ENCODE data around the gene DSCAM. TPM values are rescaled to one million over a fixed set of nuclear protein-coding genes. Genes with fewer than 3 reads are reported as not detected.

DSCAM gene
- total and polyA plus RNA-seq, 8 donors, result 0.37 TPM; not detected in 7

GRCh38 chr21:40620386-40621145 lies 226.4 kb downstream of the DSCAM start:
- 61 to 79% (median 70%) methylated on average over 7 of the region's 7 CpGs for WGBS, 5 donors
- no peaks in the 10 kb centered on the region for H3K36me3 ChIP-seq
- H3K4me3 ChIP-seq, result no peak overlapping the region
- H3K4me1 ChIP-seq, result no peaks in the 10 kb centered on the region
- no peaks in the 10 kb centered on the region for H3K27me3 ChIP-seq
- TF ChIP-seq POLR2A (IDR thresholded peaks at IDR 0.05), result no peak
- no peak for TF ChIP-seq CTCF (IDR thresholded peaks at IDR 0.05)
- TF ChIP-seq EP300 (IDR thresholded peaks at IDR 0.05), result no peak
- no peak for TF ChIP-seq POLR2AphosphoS5 (IDR thresholded peaks at IDR 0.05)
- intact Hi-C loops (cut with DNase I; ENCODE audit: low total_unique reads), result no loop called here
- no peak for DNase-seq
- H3K27ac ChIP-seq, result no peak overlapping the region
- H3K9me3 ChIP-seq, result no peaks in the 10 kb centered on the region

- no peak for DNase-seq
- no peaks in the 10 kb centered on the region for H3K27me3 ChIP-seq
- H3K4me1 ChIP-seq, result no peaks in the 10 kb centered on the region
- no peak overlapping the region for H3K27ac ChIP-seq
- no peaks in the 10 kb centered on the region for H3K9me3 ChIP-seq
- H3K4me3 ChIP-seq, result no peak overlapping the region
- 81 to 86% (median 81%) methylated on average over 14 of the region's 14 CpGs for WGBS, 5 donors
- TF ChIP-seq EP300 (IDR thresholded peaks at IDR 0.05) (no peak), POLR2A (IDR thresholded peaks at IDR 0.05) (no peak), POLR2AphosphoS5 (IDR thresholded peaks at IDR 0.05) (no peak), CTCF (IDR thresholded peaks at IDR 0.05) (no peak)
- intact Hi-C loops (cut with DNase I; ENCODE audit: low total_unique reads), result no loop called here
- no peaks in the 10 kb centered on the region for H3K36me3 ChIP-seq
Measured at GRCh38 chr21:40618191-40618973, 228.6 kb downstream of the DSCAM start.

GRCh38 chr21:40616377-40616704 lies 230.6 kb downstream of the DSCAM start:
- no peaks in the 10 kb centered on the region for H3K27me3 ChIP-seq
- TF ChIP-seq POLR2A (IDR thresholded peaks at IDR 0.05) (no peak), POLR2AphosphoS5 (IDR thresholded peaks at IDR 0.05) (no peak), EP300 (IDR thresholded peaks at IDR 0.05) (no peak), CTCF (IDR thresholded peaks at IDR 0.05) (no peak)
- WGBS, 5 donors, result 49 to 62% (median 56%) methylated on average over 5 of the region's 5 CpGs
- H3K36me3 ChIP-seq, result no peaks in the 10 kb centered on the region
- DNase-seq, result no peak
- H3K9me3 ChIP-seq, result no peaks in the 10 kb centered on the region
- H3K4me3 ChIP-seq, result no peak overlapping the region
- H3K27ac ChIP-seq, result no peak overlapping the region
- intact Hi-C loops (cut with DNase I; ENCODE audit: low total_unique reads), result no loop called here
- H3K4me1 ChIP-seq, result no peaks in the 10 kb centered on the region

- TF ChIP-seq CTCF (IDR thresholded peaks at IDR 0.05) (no peak), POLR2AphosphoS5 (IDR thresholded peaks at IDR 0.05) (no peak), EP300 (IDR thresholded peaks at IDR 0.05) (no peak), POLR2A (IDR thresholded peaks at IDR 0.05) (no peak)
- 37 to 53% (median 47%) methylated on average over 9 of the region's 9 CpGs for WGBS, 5 donors
Measured at GRCh38 chr21:40615505-40616376, 231.2 kb downstream of the DSCAM start.

More at GRCh38 chr21:40615505-40616376, 231.2 kb downstream of the DSCAM start:
- Histone ChIP-seq H3K36me3 (no peaks in the 10 kb centered on the region), H3K4me1 (no peaks in the 10 kb centered on the region), H3K4me3 (no peak overlapping the region), H3K27ac (no peak overlapping the region), H3K9me3 (no peaks in the 10 kb centered on the region), H3K27me3 (no peaks in the 10 kb centered on the region)
- DNase-seq, result no peak
- intact Hi-C loops (cut with DNase I; ENCODE audit: low total_unique reads), result no loop called here
